GM18498 (cell line): Measurements from ENCODE around the gene TOM1.
A peak's percentile ranks its signal among the peaks of the same experiment; 100 is the strongest.

ENCODE experiments used
- ATAC-seq: cut with Tn5 transposase; IDR thresholded peaks from one replicate; pipeline ENCODE4 v1.9.1; 2021; ENCODE audit warnings: mild to moderate bottlenecking, moderate library complexity; ENCODE audit not compliant: unreplicated experiment

The TOM1 gene

GRCh38 chr22:35299673-35300499 lies at the start of gene TOM1:
Gene TOM1 (plus strand): TSS chr22:35299894. CDS start chr22:35299929, 35 bp downstream.
- peak; percentile 96 for ATAC-seq

DNA sequence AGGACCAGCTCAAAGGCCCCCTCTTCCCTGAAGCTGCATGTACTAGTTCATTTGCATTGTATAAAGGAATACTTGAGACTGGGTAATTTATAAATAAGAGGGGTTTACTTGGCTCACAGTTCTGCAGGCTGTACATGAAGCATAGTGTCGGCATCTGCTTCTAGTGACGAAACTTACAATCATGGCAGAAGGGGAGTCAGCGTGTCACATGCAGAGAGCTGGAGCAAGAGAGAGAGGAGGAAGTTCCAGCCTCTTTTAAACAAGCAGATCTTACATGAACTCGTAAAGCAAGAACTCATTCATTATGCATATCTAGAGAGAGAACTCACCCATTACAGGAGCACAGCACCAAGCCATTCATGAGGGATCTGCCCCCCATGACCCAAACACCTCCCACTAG lies 49.5 kb upstream of the TOM1 start:
- ATAC-seq, result no peak

DNA sequence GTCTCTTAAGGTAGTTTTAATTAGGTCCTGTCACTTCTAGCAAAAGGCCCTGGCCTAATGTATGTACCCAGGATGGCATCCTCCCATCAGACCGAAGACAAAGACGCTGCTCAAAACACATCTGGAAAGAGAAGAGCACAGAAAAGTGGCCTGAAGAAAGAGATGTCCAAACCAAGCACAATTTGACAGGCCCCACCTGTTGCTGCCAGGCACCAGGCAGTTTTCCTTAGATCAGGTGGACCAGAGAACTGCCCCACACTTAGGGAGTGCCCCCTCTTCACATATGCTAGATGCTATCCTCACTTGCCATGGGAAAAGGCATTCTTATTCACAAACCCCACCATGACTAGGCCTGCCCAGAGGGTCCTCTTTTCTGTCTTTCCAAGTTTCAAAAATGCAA lies 45.7 kb upstream of the TOM1 start:
- no peak for ATAC-seq

DNA sequence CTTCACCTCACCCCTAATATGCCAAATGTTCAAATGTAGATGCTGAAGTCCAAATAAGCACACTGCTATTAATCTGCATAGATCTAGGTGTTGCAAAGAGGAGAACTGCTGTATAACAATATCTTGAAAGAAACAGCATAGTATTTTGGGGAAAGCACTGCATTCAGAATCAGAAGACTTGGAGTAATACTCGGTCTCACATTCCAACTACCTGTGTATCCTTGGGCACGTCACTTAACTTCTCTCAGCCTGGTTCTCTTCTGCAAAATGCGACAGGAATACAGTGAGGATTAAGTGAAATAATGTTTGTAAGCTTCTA lies 42.7 kb upstream of the TOM1 start:
- no peak for ATAC-seq

- peak; percentile 89 for ATAC-seq
Measured at GRCh38 chr22:35257321-35258190, 42.1 kb upstream of the TOM1 start, which contains the start of gene HMGXB4. Gene HMGXB4 (plus strand): TSS chr22:35257493. CDS start chr22:35262391, 4,898 bp downstream.

DNA sequence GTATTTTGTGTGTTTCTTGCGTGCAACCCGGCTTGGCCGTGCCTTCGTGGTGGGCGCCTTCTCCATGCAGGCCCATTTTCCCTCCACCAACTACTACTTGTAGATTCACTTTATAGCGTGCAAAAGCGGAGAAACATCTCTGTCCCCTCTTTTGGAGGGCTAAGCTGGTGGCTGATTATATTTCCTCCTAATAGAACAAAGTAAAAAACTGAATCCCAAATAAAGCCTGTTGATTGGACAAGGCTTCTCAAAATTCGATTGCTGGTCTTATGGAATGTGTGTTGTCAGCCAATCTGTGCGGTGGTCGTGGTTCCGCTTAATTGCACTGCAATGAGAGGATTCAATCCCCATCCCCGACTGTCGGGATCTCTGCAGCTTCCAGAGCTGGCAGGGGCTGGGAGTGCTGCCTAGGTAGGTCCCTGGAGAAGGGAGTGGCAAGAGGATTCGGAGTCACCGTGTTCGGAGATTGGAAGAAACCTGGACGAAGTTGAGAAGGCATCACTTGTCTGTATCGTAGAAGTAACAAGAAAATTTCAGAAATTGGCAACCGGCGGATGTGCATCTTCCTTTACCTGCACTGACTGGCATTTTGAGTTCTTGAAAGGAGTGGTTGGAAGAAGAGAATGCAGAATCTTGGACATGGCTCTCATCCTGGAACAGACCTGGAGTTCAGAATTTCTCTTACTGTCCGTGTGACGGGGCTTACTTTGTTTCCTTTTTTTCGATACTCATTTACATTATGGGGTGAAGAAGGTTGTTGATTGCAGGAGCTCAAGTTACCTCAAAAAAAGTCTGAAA lies 41.3 kb upstream of the TOM1 start:
- no peak for ATAC-seq

DNA sequence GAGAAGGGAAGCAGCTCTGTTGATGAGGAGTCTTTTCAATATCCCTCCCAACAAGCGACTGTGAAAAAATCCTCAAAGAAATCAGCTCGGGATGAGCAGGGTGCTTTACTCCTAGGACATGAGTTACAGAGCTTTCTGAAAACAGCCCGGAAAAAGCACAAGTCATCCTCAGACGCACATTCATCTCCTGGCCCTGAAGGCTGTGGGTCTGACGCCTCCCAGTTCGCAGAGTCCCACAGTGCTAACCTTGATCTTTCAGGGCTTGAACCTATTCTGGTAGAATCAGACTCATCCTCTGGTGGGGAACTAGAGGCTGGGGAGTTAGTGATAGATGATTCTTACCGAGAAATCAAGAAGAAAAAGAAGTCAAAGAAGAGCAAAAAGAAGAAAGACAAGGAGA lies 34.7 kb upstream of the TOM1 start:
- no peak for ATAC-seq

DNA sequence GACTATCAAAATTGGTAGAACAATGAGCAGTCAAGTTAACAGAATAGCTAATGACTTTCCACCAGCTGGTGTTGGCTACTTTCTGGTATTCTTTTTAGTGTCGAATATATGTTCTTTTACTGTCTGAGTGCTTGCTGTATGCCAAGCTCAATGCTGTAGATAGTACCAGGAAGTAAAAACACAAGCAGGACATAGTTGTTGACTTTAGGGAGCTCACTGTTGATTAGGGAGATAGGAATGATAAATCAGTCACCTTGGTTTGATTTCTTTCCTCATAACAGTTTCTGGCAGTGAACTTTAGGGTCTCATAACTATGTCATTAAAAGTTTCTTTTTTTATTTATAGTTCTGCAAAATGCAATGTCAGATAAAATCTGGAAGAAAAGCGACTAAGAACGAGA lies 33.4 kb upstream of the TOM1 start:
- no peak for ATAC-seq

DNA sequence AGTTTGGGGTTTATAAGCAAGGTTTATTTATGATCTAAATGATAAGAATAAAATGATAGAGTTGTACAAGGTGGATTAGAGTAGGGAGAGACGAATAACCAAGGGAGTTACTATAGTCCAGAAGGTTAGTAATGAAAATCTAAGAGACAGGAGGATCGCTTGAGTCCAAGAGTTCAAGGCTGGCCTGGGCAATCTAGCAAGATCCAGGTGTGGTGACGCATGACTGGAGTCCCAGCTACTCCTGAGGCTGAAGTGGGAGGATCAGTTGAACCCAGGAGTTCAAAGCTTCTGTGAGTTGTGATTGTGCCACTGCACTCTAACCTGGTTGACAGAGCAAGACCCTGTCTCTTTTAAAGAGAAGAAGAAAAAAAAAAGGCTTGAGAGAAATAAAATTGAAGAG lies 30.1 kb upstream of the TOM1 start:
- ATAC-seq, result no peak

DNA sequence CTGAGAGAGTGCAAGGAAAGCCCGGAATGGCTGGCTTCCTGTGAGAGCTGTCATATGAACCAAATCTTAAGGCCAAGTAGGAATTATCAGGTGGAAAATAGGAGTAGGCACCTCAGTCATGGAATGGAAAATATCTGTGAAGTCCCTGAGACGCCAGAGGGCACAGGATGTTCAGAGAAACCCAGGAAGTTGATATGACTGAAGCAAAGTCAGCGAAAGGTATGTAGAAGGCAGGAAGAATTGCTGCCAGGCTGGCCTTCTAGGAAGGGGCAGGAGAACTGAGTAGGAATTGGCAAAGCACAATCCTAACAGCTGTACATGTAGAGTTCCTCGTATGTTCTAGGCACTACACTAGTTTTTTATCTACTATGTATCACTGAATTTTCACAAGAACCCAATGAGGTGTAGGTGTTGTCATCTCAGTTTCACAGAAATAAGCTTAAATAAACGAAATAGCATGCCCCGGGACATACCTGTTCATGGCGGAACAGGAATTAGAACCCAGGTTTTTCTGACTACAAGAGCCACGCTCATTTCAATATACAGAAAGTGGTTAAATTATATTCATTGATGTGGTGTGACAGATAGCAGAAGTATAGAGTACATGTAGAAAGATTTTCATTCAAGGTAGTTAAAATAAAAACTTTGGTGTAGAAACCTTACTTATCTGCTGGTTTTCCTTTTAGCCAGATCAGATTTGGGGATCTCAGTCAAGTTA lies 25.4 kb upstream of the TOM1 start:
- no peak for ATAC-seq

DNA sequence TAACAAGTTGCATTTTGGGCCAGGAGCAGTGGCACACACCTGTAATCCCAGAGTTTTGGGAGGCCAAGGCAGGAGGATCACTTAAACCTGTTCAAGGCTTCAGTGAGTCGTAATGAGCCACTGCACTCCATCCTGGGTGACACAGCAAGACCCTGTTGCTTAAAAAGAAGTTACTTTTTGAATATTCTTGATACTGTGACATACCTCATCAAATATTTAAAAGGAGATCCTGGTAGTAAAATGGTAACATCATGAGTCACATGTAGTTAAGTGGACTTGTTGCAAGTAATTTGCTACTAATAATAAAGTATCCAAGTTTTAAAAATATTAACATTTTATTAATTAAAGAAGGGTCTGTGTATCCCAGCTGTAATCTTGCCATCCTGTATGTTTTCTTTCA lies 24.1 kb upstream of the TOM1 start:
- no peak for ATAC-seq

GRCh38 chr22:35276019-35276418 lies 23.7 kb upstream of the TOM1 start:
- ATAC-seq, result no peak

- no peak for ATAC-seq
Measured at GRCh38 chr22:35288116-35288515, 11.6 kb upstream of the TOM1 start.

- ATAC-seq, result no peak
Measured at GRCh38 chr22:35292786-35293185, 6.9 kb upstream of the TOM1 start.

- ATAC-seq, result no peak
Measured at GRCh38 chr22:35296051-35296450, 3.6 kb upstream of the TOM1 start.

DNA sequence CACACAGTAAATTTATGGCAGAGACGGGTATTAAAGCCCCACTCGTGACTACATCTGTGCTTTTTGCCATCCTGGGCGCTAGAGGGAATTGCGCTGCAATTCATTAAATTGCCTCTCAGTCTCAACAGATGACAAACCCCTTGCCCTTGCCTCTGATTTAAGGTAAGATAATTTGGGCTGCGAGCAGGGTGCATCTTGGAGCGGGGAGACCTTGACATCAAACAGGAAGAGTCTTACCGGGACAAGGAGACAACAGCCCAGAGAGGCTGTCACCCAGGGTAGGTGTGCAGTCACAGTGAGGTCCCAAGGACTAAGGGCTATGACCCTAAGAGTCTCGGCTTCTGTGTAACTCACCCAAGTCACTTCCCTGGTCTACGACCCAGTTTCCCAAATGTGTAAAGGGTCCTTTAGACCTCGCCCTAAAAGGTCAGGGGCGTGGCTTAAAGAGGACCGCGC lies 449 bp upstream of the TOM1 start:
- ATAC-seq, result no peak

DNA sequence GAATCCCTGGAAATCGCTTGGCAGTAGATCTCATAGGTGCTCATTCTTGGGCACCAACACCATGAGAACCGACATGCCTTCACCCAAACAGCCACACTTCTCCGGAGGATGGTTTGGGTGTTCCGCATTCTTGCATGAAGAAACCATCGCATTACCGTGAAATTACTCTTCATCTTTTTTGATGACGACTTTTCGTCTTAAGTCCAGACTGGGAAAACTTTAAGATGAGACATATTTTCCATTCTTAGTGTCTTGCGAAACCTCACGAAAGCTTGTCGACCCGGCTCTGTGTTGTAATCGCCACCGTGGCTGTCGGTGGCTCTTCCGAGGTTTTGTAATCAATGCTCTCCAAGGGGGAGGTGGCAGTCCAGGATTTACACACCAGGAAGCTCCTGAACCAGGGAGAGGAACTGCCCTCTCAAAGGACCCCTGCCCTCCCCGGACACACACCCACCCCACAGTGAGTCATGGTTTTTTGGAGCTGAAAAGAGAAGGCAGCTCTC lies 1.7 kb downstream of the TOM1 start:
- no peak for ATAC-seq

DNA sequence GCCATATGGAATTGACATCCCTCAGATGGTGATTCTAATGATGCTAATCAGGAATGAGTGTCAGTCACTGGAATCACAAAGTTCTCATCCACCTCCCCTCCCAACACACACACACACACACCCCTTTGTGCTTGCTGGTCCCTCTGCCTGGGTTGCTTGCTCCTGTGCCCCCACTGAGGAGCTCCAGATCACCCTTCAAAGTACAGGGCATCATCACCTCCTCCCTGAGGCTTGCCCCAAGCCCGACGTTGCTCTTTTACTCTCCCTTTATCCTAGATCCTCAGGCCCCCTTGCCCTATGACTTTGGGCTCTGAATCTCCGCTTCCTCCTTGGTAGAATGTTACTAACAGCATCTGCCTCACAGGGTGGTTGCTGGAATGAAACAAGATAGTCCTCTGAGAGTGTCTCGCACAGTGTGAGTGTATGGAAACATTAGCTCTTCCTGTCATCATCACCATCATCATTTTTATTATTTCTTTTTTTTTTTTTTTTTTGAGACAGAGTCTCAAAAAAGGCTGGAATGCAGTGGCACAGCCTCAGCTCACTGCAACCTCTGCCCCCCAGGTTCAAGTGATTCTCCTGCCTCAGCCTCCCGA lies 3.4 kb downstream of the TOM1 start:
- ATAC-seq, result no peak

DNA sequence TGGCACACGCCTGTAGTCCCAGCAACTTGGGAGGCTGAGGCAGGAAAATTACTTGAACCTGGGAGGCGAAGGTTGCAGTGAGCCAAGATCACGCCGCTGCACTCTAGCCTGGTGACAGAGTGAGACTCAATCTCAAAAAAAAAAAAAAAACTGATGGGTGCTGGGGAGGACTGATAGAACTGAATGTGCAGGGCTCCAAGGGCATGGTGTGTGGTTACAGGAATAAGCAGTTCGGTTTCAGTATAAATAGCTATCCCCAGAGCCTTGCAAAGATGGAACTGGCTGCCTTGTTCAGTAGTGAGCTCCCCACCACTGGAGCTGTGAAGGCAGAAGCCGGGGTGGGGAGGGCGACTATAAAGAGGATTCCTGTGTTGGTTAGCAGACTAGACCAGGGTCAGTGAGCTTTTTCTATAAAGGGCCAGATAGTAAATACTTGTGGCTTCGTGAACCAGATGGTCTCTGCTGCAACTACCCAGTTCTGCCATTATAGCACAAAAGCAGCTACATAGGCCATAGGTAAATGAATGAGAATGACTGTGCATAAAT lies 5.9 kb downstream of the TOM1 start:
- no peak for ATAC-seq
